GM21367 (cell line): ENCODE results near the gene VSIG4.
"Not testable (repeated sequence)": the region's sequence is repeated elsewhere in the genome, so short reads cannot be mapped to it uniquely, and the experiment has no call there.

ENCODE experiments used
- ATAC-seq: cut with Tn5 transposase; IDR thresholded peaks from one replicate; pipeline ENCODE4 v1.9.1; 2021; ENCODE audit not compliant: unreplicated experiment

Gene VSIG4

GRCh38 chrX:65985922-65986588, 53.8 kb downstream of the VSIG4 start:
- ATAC-seq: no peak

- no peak for ATAC-seq
Observed at GRCh38 chrX:65985211-65985610, 54.7 kb downstream of the VSIG4 start.

GRCh38 chrX:65977161-65977560, 62.7 kb downstream of the VSIG4 start:
- not testable (repeated sequence) for ATAC-seq

GRCh38 chrX:65976161-65976560, 63.7 kb downstream of the VSIG4 start:
- no peak for ATAC-seq

- not testable (repeated sequence) for ATAC-seq
Observed at GRCh38 chrX:65975161-65975751, 64.6 kb downstream of the VSIG4 start.
